Mucosa of rectum (tissue), 2 donors: Measurements from ENCODE around the gene AKAP13.

Experiments
- H3K27ac ChIP-seq, 2 donors: one replicate each; pipeline ENCODE4 v1.7.0; 2013; ENCODE audit warnings: inconsistent platforms in 2 of 2, low read depth in 2 of 2, low read length in 2 of 2
- H3K27me3 ChIP-seq, 2 donors: one replicate each; pipeline ENCODE4 v1.7.0; 2013; ENCODE audit warnings: low read length in 2 of 2; ENCODE audit not compliant: control insufficient read depth in 2 of 2, insufficient read depth in 2 of 2
- H3K36me3 ChIP-seq, 2 donors: one replicate each; pipeline ENCODE4 v1.7.0; 2013; ENCODE audit warnings: low read length in 2 of 2; ENCODE audit not compliant: control insufficient read depth in 2 of 2, insufficient read depth in 2 of 2
- H3K4me1 ChIP-seq, 2 donors: one replicate each; pipeline ENCODE4 v1.7.0; 2013; ENCODE audit warnings: low read length in 2 of 2, mild to moderate bottlenecking in 1 of 2; ENCODE audit not compliant: control insufficient read depth in 2 of 2, insufficient read depth in 2 of 2
- H3K4me3 ChIP-seq, 2 donors: one replicate each; pipeline ENCODE4 v1.7.0; 2013; ENCODE audit warnings: low read length in 2 of 2
- H3K9ac ChIP-seq, 2 donors: one replicate each; pipeline ENCODE4 v1.7.0; 2013; ENCODE audit warnings: low read length in 2 of 2, low read depth in 1 of 2, mild to moderate bottlenecking in 1 of 2
- H3K9me3 ChIP-seq, 2 donors: one replicate each; pipeline ENCODE4 v1.7.0; 2013; ENCODE audit warnings: low read length in 2 of 2; ENCODE audit not compliant: control insufficient read depth in 2 of 2
- donor health status: healthy.
- donor health status: Normal muscosa, but diverticular disease.

Gene AKAP13

DNA sequence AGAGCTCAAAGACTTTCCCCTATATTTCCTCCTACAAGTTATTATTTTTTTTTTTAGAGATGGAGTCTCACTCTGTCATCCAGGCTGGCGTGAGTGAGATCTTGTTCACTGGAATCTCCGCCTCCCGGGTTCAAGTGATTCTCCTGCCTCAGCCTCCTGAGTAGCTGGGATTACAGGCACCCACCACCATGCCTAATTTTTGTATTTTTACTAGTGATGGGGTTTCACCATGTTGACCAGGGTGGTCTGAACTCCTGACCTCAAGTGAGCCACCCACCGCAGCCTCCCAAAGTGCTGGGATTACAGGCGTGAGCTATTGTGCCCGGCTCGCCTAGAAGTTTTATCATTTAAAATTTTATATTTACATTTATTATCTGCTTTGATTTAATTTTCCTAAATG is 5.9 kb downstream of the AKAP13 start:
- Histone ChIP-seq H3K27me3 (no peaks in the 10 kb centered on the region), H3K4me3 (no peak overlapping the region), H3K27ac (no peak overlapping the region), H3K9me3 (no peaks in the 10 kb centered on the region), H3K4me1 (peaks cover 3 to 4% of the 10 kb centered on the region in 2 donors), H3K36me3 (no peaks in the 10 kb centered on the region), H3K9ac (no peak overlapping the region)

- H3K27ac ChIP-seq: no peak overlapping the region
- no peak overlapping the region for H3K9ac ChIP-seq
- H3K4me1 ChIP-seq: peaks cover 0 to 4% of the 10 kb centered on the region in 2 donors
- no peaks in the 10 kb centered on the region for H3K27me3 ChIP-seq
- no peaks in the 10 kb centered on the region for H3K36me3 ChIP-seq
- no peaks in the 10 kb centered on the region for H3K9me3 ChIP-seq
- H3K4me3 ChIP-seq: no peak overlapping the region
Observed at GRCh38 chr15:85388566-85389305, 8.3 kb downstream of the AKAP13 start.

DNA sequence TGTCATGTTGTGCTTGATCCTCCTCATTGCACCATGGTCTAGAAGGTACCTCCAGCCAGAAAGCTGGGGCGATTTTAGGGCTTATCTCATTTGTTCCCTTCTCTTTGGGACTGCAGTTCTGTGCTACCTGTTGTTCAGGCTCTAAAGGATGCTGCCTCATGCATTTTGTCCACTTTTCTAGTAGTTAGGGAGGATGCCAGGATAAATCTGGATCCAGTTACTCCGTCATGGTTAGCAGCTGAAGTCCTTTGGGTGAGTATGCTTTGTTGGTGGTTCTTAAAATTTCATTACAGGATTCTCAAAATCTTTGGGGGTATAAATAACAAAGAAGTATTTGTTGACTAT is 8.9 kb downstream of the AKAP13 start:
- Histone ChIP-seq H3K4me3 (no peak overlapping the region), H3K9ac (no peak overlapping the region), H3K36me3 (no peaks in the 10 kb centered on the region), H3K27ac (no peak overlapping the region), H3K9me3 (no peaks in the 10 kb centered on the region), H3K4me1 (peaks cover 2 to 4% of the 10 kb centered on the region in 2 donors), H3K27me3 (no peaks in the 10 kb centered on the region)

DNA sequence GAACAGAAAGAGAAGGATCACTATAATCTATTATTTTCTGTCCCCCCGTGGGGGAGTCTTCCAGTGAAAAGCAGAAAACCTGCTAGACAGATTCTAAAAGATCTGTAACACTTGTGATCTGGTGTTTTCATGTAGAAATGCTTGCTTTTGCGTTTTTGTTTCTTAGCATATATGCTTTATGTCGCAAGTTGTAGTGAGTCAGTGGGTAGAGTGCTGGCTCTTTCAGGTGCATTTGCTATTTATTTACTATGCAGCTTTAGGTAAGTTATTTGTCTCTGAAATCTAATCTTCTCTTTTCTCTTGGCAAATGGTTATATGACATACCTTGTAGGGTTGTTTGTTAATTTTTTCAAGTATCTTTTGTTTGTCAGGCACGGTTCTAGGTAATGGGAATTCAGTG is 9.4 kb downstream of the AKAP13 start:
- no peaks in the 10 kb centered on the region for H3K9me3 ChIP-seq
- no peaks in the 10 kb centered on the region for H3K36me3 ChIP-seq
- H3K27ac ChIP-seq: no peak overlapping the region
- no peaks in the 10 kb centered on the region for H3K27me3 ChIP-seq
- no peak overlapping the region for H3K9ac ChIP-seq
- H3K4me1 ChIP-seq: peaks cover 4 to 5% of the 10 kb centered on the region in 2 donors
- no peak overlapping the region for H3K4me3 ChIP-seq

- no peaks in the 10 kb centered on the region for H3K27me3 ChIP-seq
- H3K9ac ChIP-seq: no peak overlapping the region
- no peak overlapping the region for H3K27ac ChIP-seq
- H3K4me1 ChIP-seq: peaks cover 9 to 10% of the 10 kb centered on the region in 2 donors
- H3K36me3 ChIP-seq: no peaks in the 10 kb centered on the region
- H3K9me3 ChIP-seq: no peaks in the 10 kb centered on the region
- H3K4me3 ChIP-seq: no peak overlapping the region
Observed at GRCh38 chr15:85393210-85393609, 12.8 kb downstream of the AKAP13 start.

- no peaks in the 10 kb centered on the region for H3K9me3 ChIP-seq
- H3K4me1 ChIP-seq: peaks cover 9 to 10% of the 10 kb centered on the region in 2 donors
- H3K9ac ChIP-seq: no peak overlapping the region
- no peak overlapping the region for H3K4me3 ChIP-seq
- no peak overlapping the region for H3K27ac ChIP-seq
- no peaks in the 10 kb centered on the region for H3K36me3 ChIP-seq
- H3K27me3 ChIP-seq: no peaks in the 10 kb centered on the region
Observed at GRCh38 chr15:85394554-85395333, 14.3 kb downstream of the AKAP13 start.

GRCh38 chr15:85396554-85396953 is 16.2 kb downstream of the AKAP13 start:
- Histone ChIP-seq H3K27ac (no peak overlapping the region), H3K4me1 (peaks cover 9 to 10% of the 10 kb centered on the region in 2 donors), H3K9ac (no peak overlapping the region), H3K4me3 (no peak overlapping the region), H3K9me3 (no peaks in the 10 kb centered on the region), H3K27me3 (no peaks in the 10 kb centered on the region), H3K36me3 (no peaks in the 10 kb centered on the region)

DNA sequence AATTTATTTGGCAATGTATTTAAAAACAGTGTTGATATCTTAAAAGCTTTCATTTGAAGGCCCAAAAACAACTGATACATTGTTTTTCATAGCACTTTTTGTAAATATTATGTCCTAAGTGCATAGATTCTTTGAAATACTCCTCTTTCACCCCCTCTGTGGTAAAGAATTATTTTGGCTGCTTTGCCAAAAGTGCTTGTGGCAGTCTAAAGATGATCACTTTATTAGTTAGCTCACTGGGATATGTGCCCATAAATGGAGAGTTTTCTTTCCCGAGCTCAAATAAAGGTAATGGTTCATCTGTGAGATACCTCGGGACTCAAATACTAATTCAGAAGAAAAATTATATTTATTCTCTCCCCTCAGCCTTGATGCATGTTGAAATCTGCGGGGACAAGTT is 16.7 kb downstream of the AKAP13 start:
- Histone ChIP-seq H3K9ac (no peak overlapping the region), H3K36me3 (no peaks in the 10 kb centered on the region), H3K27ac (no peak overlapping the region), H3K27me3 (no peaks in the 10 kb centered on the region), H3K9me3 (no peaks in the 10 kb centered on the region), H3K4me3 (no peak overlapping the region), H3K4me1 (peaks cover 9 to 10% of the 10 kb centered on the region in 2 donors)

DNA sequence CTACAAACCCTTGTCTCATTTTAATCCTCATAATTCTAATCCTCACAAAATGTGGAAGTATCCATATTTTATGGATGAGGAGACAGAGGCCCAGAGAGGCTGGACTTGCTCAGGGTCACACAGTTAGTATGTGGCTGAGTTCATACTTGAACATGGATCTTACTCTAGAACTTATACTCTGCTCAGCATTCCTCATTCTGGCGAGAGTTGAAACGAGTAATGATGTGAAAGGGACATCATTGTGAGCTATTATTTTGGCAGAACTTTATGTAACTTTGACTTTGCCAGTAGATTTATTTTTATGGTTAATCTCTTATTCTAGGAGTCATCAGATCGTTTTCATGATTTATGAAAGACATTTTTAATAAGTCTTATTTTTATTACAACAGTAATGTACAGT is 17.5 kb downstream of the AKAP13 start:
- no peaks in the 10 kb centered on the region for H3K9me3 ChIP-seq
- H3K9ac ChIP-seq: no peak overlapping the region
- H3K4me3 ChIP-seq: no peak overlapping the region
- H3K36me3 ChIP-seq: no peaks in the 10 kb centered on the region
- no peaks in the 10 kb centered on the region for H3K27me3 ChIP-seq
- H3K4me1 ChIP-seq: peaks cover 9 to 10% of the 10 kb centered on the region in 2 donors
- H3K27ac ChIP-seq: no peak overlapping the region

- Histone ChIP-seq H3K4me1 (peaks cover 6 to 9% of the 10 kb centered on the region in 2 donors), H3K27ac (no peak overlapping the region)
Observed at GRCh38 chr15:85398822-85399221, 18.4 kb downstream of the AKAP13 start.

More at GRCh38 chr15:85398822-85399221, 18.4 kb downstream of the AKAP13 start:
- H3K36me3 ChIP-seq: no peaks in the 10 kb centered on the region
- no peaks in the 10 kb centered on the region for H3K27me3 ChIP-seq
- H3K9me3 ChIP-seq: no peaks in the 10 kb centered on the region
- H3K4me3 ChIP-seq: no peak overlapping the region
- H3K9ac ChIP-seq: no peak overlapping the region
